WTC11 (cell line): ENCODE results near the gene TNNT2. TPM values are rescaled to one million over a fixed set of nuclear protein-coding genes. Genes with fewer than 3 reads are reported as not detected.

Experiments
- ATAC-seq: fragments of 200-7000 bp; cut with Tn5 transposase; 2 replicates; pipeline ENCODE4 v1.10.0; 2021; ENCODE audit warnings: mild to moderate bottlenecking, moderate library complexity
- CTCF ChIA-PET: fragments of 300-600 bp; sonication (Branson Sonifier 250); formaldehyde crosslinking; loops from one replicate; lab custom pipeline; 2021; ENCODE audit warnings: antibody characterized with exemption; lab: Charles Lee
- POLR2A ChIA-PET: fragments of 350-600 bp; sonication (Branson Sonifier 250); formaldehyde crosslinking; loops from one replicate; lab custom pipeline; 2021; ENCODE audit warnings: antibody characterized with exemption; lab: Charles Lee
- DNase-seq: peaks from one replicate; pipeline ENCODE4 v3.0.0; 2021; ENCODE audit warnings: low spot score
- H3K27ac Mint-ChIP-seq: 2 replicates; pipeline ENCODE4 v1.8.0; 2021; ENCODE audit warnings: mixed read lengths
- H3K27me3 Mint-ChIP-seq: 2 replicates; pipeline ENCODE4 v1.8.0; 2021; ENCODE audit warnings: low read depth, mild to moderate bottlenecking, moderate library complexity, mixed read lengths
- H3K36me3 Mint-ChIP-seq: 2 replicates; pipeline ENCODE4 v1.8.0; 2021; ENCODE audit warnings: mixed read lengths
- H3K4me1 Mint-ChIP-seq: 2 replicates; pipeline ENCODE4 v1.8.0; 2022; ENCODE audit warnings: mixed read lengths
- H3K4me3 Mint-ChIP-seq: 2 replicates; pipeline ENCODE4 v1.8.0; 2021; ENCODE audit warnings: mild to moderate bottlenecking, moderate library complexity, mixed read lengths
- H3K9me3 Mint-ChIP-seq: 2 replicates; pipeline ENCODE4 v1.8.0; 2021; ENCODE audit warnings: mixed read lengths
- ATF1 ChIP-seq: sonication (generic); formaldehyde crosslinking; IDR thresholded peaks from 2 replicates; pipeline ENCODE4 v1.8.1; 2023; ENCODE audit warnings: mild to moderate bottlenecking, moderate library complexity, missing genetic modification reagents
- CDX4 ChIP-seq: fragments of 250-450 bp; sonication (Bioruptor Pico); IDR thresholded peaks from 2 replicates; pipeline ENCODE4 v1.9.0; 2021; ENCODE audit warnings: moderate library complexity, mild to moderate bottlenecking, inconsistent platforms, borderline replicate concordance
- ESRRA ChIP-seq: sonication (generic); formaldehyde crosslinking; IDR thresholded peaks from 2 replicates; pipeline ENCODE4 v1.8.1; 2022; ENCODE audit warnings: mild to moderate bottlenecking, missing genetic modification reagents, borderline replicate concordance
- FOXJ3 ChIP-seq: sonication (generic); formaldehyde crosslinking; IDR thresholded peaks from 2 replicates; pipeline ENCODE4 v1.9.0; 2021; ENCODE audit warnings: missing genetic modification reagents, mild to moderate bottlenecking, borderline replicate concordance
- HMGXB4 ChIP-seq: sonication (generic); formaldehyde crosslinking; IDR thresholded peaks from 2 replicates; pipeline ENCODE4 v1.8.1; 2023; ENCODE audit warnings: mild to moderate bottlenecking, moderate library complexity, missing genetic modification reagents
- JUN ChIP-seq: sonication (generic); formaldehyde crosslinking; IDR thresholded peaks from 2 replicates; pipeline ENCODE4 v1.8.0; 2023; ENCODE audit warnings: mild to moderate bottlenecking, missing genetic modification reagents
- MXD4 ChIP-seq: fragments of 250-450 bp; sonication (Bioruptor Pico); IDR thresholded peaks from 2 replicates; pipeline ENCODE4 v1.8.0; 2021; ENCODE audit warnings: mild to moderate bottlenecking, moderate library complexity, borderline replicate concordance
- NR2C2 ChIP-seq: sonication (generic); formaldehyde crosslinking; IDR thresholded peaks from 2 replicates; pipeline ENCODE4 v1.8.0; 2022; ENCODE audit warnings: mild to moderate bottlenecking, missing genetic modification reagents
- STAT6 ChIP-seq: sonication (generic); formaldehyde crosslinking; conservative IDR thresholded peaks from 2 replicates; pipeline ENCODE4 v1.8.1; 2023; ENCODE audit warnings: mild to moderate bottlenecking, low read depth, missing genetic modification reagents, moderate library complexity
- TEAD4 ChIP-seq: sonication (generic); formaldehyde crosslinking; IDR thresholded peaks from 2 replicates; pipeline ENCODE4 v1.8.0; 2022; ENCODE audit warnings: mild to moderate bottlenecking, missing genetic modification reagents
- TP53 ChIP-seq: sonication (generic); formaldehyde crosslinking; IDR thresholded peaks from 2 replicates; pipeline ENCODE4 v1.8.1; 2023; ENCODE audit warnings: mild to moderate bottlenecking, missing genetic modification reagents
- ZBTB43 ChIP-seq: sonication (generic); formaldehyde crosslinking; IDR thresholded peaks from 2 replicates; pipeline ENCODE4 v1.8.1; 2023; ENCODE audit warnings: mild to moderate bottlenecking, missing genetic modification reagents
- ZNF219 ChIP-seq: sonication (generic); formaldehyde crosslinking; IDR thresholded peaks from 2 replicates; pipeline ENCODE4 v1.8.0; 2023; ENCODE audit warnings: missing genetic modification reagents, mild to moderate bottlenecking, borderline replicate concordance
- ZNF281 ChIP-seq: sonication (generic); formaldehyde crosslinking; IDR thresholded peaks from 2 replicates; pipeline ENCODE4 v1.8.0; 2023; ENCODE audit warnings: mild to moderate bottlenecking, missing genetic modification reagents
- ZNF416 ChIP-seq: fragments of 250-450 bp; sonication (Bioruptor Pico); IDR thresholded peaks from 2 replicates; pipeline ENCODE4 v1.9.0; 2021; ENCODE audit warnings: mild to moderate bottlenecking, inconsistent platforms
- total RNA-seq: library from RNA; stranded (reverse); gene quantifications from 3 replicates; pipeline ENCODE4 v1.2.3, GENCODE V29; 2021
- TF ChIP-seq, protein P1 (sequence below): sonication (generic); formaldehyde crosslinking; IDR thresholded peaks from 2 replicates; pipeline ENCODE4 v1.8.1; 2023; ENCODE audit warnings: mild to moderate bottlenecking, missing genetic modification reagents
- TF ChIP-seq, protein P2 (sequence below): fragments of 250-450 bp; sonication (Bioruptor Pico); IDR thresholded peaks from 2 replicates; pipeline ENCODE4 v1.9.0; 2021; ENCODE audit warnings: mild to moderate bottlenecking
- TF ChIP-seq, protein P3 (sequence below): sonication (generic); formaldehyde crosslinking; IDR thresholded peaks from 2 replicates; pipeline ENCODE4 v1.8.0; 2022; ENCODE audit warnings: mild to moderate bottlenecking, missing genetic modification reagents
- TF ChIP-seq, protein P4 (sequence below): fragments of 200-600 bp; IDR thresholded peaks from 2 replicates; pipeline ENCODE4 v1.8.0; 2022; ENCODE audit warnings: antibody characterized with exemption

Gene TNNT2
- total RNA-seq, 1 experiment from 2014 or later = 6.1 TPM

- TF ChIP-seq, protein P1, sequence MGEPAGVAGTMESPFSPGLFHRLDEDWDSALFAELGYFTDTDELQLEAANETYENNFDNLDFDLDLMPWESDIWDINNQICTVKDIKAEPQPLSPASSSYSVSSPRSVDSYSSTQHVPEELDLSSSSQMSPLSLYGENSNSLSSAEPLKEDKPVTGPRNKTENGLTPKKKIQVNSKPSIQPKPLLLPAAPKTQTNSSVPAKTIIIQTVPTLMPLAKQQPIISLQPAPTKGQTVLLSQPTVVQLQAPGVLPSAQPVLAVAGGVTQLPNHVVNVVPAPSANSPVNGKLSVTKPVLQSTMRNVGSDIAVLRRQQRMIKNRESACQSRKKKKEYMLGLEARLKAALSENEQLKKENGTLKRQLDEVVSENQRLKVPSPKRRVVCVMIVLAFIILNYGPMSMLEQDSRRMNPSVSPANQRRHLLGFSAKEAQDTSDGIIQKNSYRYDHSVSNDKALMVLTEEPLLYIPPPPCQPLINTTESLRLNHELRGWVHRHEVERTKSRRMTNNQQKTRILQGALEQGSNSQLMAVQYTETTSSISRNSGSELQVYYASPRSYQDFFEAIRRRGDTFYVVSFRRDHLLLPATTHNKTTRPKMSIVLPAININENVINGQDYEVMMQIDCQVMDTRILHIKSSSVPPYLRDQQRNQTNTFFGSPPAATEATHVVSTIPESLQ (CRISPR knock-in tag) = no peak
Measured at GRCh38 chr1:201404055-201404454, 26.6 kb upstream of the TNNT2 start (continued).

DNA sequence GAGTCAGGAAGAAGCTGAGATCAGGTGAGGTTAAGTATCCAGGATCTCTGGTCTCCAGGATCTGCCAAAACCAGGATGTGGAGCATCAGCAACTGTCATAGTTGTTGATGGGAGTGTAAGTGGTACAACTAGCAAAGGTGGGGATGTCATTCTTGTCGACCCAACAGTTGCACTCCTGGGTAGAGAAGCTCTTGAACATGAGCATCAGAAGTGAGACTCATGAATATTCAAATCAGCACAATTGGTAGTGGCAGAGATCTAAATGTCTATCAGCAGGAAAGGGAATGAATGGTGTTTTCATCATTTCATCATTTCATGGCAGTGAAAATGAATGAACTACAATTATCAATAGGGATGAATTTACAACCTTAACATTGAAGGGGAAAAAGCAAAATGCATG lies 25.9 kb upstream of the TNNT2 start:
- DNase-seq (no peak), ATAC-seq (no peak)
- Mint-ChIP-seq H3K27ac (no peak overlapping the region), H3K9me3 (no peaks in the 10 kb centered on the region), H3K4me3 (no peak overlapping the region)
- TF ChIP-seq FOXJ3 (CRISPR knock-in tag) (no peak), ZNF281 (no peak), ESRRA (no peak), JUN (no peak), MXD4 (CRISPR knock-in tag) (no peak), ZNF219 (CRISPR knock-in tag) (no peak)
- TF ChIP-seq, protein P2, sequence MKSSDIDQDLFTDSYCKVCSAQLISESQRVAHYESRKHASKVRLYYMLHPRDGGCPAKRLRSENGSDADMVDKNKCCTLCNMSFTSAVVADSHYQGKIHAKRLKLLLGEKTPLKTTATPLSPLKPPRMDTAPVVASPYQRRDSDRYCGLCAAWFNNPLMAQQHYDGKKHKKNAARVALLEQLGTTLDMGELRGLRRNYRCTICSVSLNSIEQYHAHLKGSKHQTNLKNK (CRISPR knock-in tag) = no peak
- TF ChIP-seq, all 79 proteins: peak for 0
- POLR2A ChIA-PET = no interaction called here
- CTCF ChIA-PET = interaction anchor here (1.0 to 2.3 kb wide), 3 partner anchors 18 to 149 kb away, joined by 5 to 8 read pairs (median 7); no protein-coding TSS in a partner anchor
- Mint-ChIP-seq H3K4me1 (peaks cover 9% of the 10 kb centered on the region), H3K36me3 (no peaks in the 10 kb centered on the region), H3K27me3 (peaks cover 4% of the 10 kb centered on the region; the same call in 1 of the 2 replicates)

DNA sequence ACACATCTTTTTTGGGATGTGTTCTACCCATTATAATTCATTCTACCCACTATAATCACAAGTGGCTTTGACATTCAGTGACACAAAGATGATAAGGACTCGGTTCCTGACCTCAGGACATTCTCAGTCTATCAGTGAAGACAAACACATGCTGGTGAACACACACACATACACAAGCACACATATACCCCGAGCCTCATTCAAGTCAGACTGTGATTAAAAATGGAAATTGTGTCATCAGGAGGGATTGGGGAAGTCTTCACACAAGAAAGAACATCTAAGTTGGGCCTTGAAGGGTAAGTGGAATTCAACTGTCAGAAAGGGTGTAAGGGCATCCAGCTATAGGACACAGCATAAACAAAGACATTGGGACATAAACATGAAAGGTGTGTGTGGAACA lies 24.2 kb upstream of the TNNT2 start:
- DNase-seq (no peak), ATAC-seq (no peak)
- CTCF ChIA-PET = interaction anchor here (1.6 to 2.6 kb wide), 2 partner anchors 16 to 46 kb away, joined by 8 to 11 read pairs; no protein-coding TSS in a partner anchor
- H3K4me1 Mint-ChIP-seq = peaks cover 16% of the 10 kb centered on the region
- H3K4me3 Mint-ChIP-seq = no peak overlapping the region
- H3K9me3 Mint-ChIP-seq = no peaks in the 10 kb centered on the region
- POLR2A ChIA-PET = no interaction called here
- no peak overlapping the region for H3K27ac Mint-ChIP-seq
- H3K36me3 Mint-ChIP-seq = no peaks in the 10 kb centered on the region
- peaks cover 8% of the 10 kb centered on the region; the same call in 1 of the 2 replicates for H3K27me3 Mint-ChIP-seq
- TF ChIP-seq, protein P3, sequence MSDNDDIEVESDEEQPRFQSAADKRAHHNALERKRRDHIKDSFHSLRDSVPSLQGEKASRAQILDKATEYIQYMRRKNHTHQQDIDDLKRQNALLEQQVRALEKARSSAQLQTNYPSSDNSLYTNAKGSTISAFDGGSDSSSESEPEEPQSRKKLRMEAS = no peak
- no peak for TF ChIP-seq STAT6
- TF ChIP-seq TEAD4 (CRISPR knock-in tag) = no peak
- TF ChIP-seq NR2C2 (CRISPR knock-in tag) = no peak
- TF ChIP-seq, protein P4, sequence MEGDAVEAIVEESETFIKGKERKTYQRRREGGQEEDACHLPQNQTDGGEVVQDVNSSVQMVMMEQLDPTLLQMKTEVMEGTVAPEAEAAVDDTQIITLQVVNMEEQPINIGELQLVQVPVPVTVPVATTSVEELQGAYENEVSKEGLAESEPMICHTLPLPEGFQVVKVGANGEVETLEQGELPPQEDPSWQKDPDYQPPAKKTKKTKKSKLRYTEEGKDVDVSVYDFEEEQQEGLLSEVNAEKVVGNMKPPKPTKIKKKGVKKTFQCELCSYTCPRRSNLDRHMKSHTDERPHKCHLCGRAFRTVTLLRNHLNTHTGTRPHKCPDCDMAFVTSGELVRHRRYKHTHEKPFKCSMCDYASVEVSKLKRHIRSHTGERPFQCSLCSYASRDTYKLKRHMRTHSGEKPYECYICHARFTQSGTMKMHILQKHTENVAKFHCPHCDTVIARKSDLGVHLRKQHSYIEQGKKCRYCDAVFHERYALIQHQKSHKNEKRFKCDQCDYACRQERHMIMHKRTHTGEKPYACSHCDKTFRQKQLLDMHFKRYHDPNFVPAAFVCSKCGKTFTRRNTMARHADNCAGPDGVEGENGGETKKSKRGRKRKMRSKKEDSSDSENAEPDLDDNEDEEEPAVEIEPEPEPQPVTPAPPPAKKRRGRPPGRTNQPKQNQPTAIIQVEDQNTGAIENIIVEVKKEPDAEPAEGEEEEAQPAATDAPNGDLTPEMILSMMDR = no peak
- TF ChIP-seq ATF1 (CRISPR knock-in tag) = no peak
- TF ChIP-seq HMGXB4 (CRISPR knock-in tag) = no peak
- TF ChIP-seq TP53 (CRISPR knock-in tag) = no peak
- TF ChIP-seq ZNF416 (CRISPR knock-in tag) = no peak
- no peak for TF ChIP-seq ZBTB43
- TF ChIP-seq CDX4 (CRISPR knock-in tag) = no peak
